Keratinocyte (primary cell): ENCODE data around the gene AMN. TPM values are rescaled to one million over a fixed set of nuclear protein-coding genes. Genes with fewer than 3 reads are reported as not detected.

Experiments
- DNase-seq: peaks from one replicate; pipeline ENCODE4 v3.0.0-alpha.2; 2011; ENCODE audit warnings: low read depth, missing footprints, low spot score
- FAIRE-seq: peaks from 2 replicates; lab custom pipeline; 2011; peaks lifted over from hg19 to GRCh38; lab: Jason Lieb, UNC
- H2AFZ ChIP-seq: 2 replicates; pipeline ENCODE4 v1.6.0; 2012; ENCODE audit warnings: low read length, control low read depth, inconsistent platforms; ENCODE audit not compliant: control insufficient read depth
- H3K27ac ChIP-seq: 2 replicates; pipeline ENCODE4 v1.5.1; 2011; ENCODE audit warnings: low read length; ENCODE audit not compliant: control insufficient read depth, insufficient read depth
- H3K27me3 ChIP-seq: 3 replicates; pipeline ENCODE4 v1.6.0; 2011; ENCODE audit warnings: low read length; ENCODE audit not compliant: control insufficient read depth, insufficient read depth; ENCODE audit errors: extremely low read depth
- H3K36me3 ChIP-seq, 2 experiments: 2 replicates in 1 of 2; 3 replicates in 1 of 2; pipeline ENCODE4 v1.5.1; 2011; ENCODE audit warnings: low read length in 2 of 2, mild to moderate bottlenecking in 1 of 2; ENCODE audit not compliant: control insufficient read depth in 2 of 2, insufficient read depth in 2 of 2; ENCODE audit errors: extremely low read depth in 1 of 2
- H3K4me1 ChIP-seq: 3 replicates; pipeline ENCODE4 v1.5.1; 2011; ENCODE audit warnings: low read length; ENCODE audit not compliant: control insufficient read depth, insufficient read depth; ENCODE audit errors: extremely low read depth
- H3K4me2 ChIP-seq: 3 replicates; pipeline ENCODE4 v1.6.0; 2011; ENCODE audit warnings: low read depth, low read length; ENCODE audit not compliant: control insufficient read depth, insufficient read depth; ENCODE audit errors: extremely low read depth
- H3K4me3 ChIP-seq, 3 experiments: fragments of 200-600 bp in 1 of 3; sonication (generic) in 1 of 3; 2 replicates in 2 of 3; 3 replicates in 1 of 3; pipeline ENCODE4 v1.5.1; 2011 to 2016; ENCODE audit warnings: low read length in 3 of 3, mild to moderate bottlenecking in 3 of 3, control low read depth in 2 of 3, inconsistent platforms in 1 of 3, low read depth in 1 of 3, mixed read lengths in 1 of 3, mixed run types in 1 of 3, moderate library complexity in 1 of 3; ENCODE audit not compliant: control insufficient read depth in 2 of 3, insufficient read depth in 2 of 3; ENCODE audit errors: extremely low read depth in 1 of 3
- H3K79me2 ChIP-seq: 2 replicates; pipeline ENCODE4 v1.6.0; 2012; ENCODE audit warnings: low read length; ENCODE audit not compliant: control insufficient read depth, insufficient read depth
- H3K9ac ChIP-seq: 3 replicates; pipeline ENCODE4 v1.6.0; 2011; ENCODE audit warnings: low read length; ENCODE audit not compliant: control insufficient read depth, insufficient read depth; ENCODE audit errors: extremely low read depth
- H3K9me1 ChIP-seq: 3 replicates; pipeline ENCODE4 v1.6.0; 2011; ENCODE audit warnings: low read length; ENCODE audit not compliant: control insufficient read depth, insufficient read depth; ENCODE audit errors: extremely low read depth
- H3K9me3 ChIP-seq: 2 replicates; pipeline ENCODE4 v1.5.1; 2012; ENCODE audit warnings: low read depth, low read length; ENCODE audit not compliant: control insufficient read depth
- H4K20me1 ChIP-seq: 3 replicates; pipeline ENCODE4 v1.6.0; 2011; ENCODE audit warnings: low read length; ENCODE audit not compliant: control insufficient read depth, insufficient read depth; ENCODE audit errors: extremely low read depth
- EZH2 ChIP-seq: IDR thresholded peaks from one replicate; pipeline ENCODE4 v1.6.1; 2012; ENCODE audit warnings: inconsistent platforms, mild to moderate bottlenecking, low read length, moderate library complexity
- dilution Hi-C: fragments of 300-500 bp; cut with MboI; formaldehyde crosslinking; loops from one replicate; pipeline ENCODE4 v1.7.0; 2020; ENCODE audit warnings: low sequenced_read_pairs; ENCODE audit not compliant: extremely low pct_ligation_motif_present
- polyA plus RNA-seq, 5 experiments: library from polyadenylated mRNA; depleted of rRNA in 3 of 5; stranded (reverse) in 3 of 5; stranded (forward) in 1 of 5; unstranded in 1 of 5; fragments of >200 nt; gene quantifications; 1 replicate in 1 of 5; 2 replicates in 3 of 5; 3 replicates in 1 of 5; pipeline versions ENCODE4 v1.2.1 to v1.2.3, GENCODE V29; 2011 to 2012; ENCODE audit warnings: missing spikeins in 2 of 5, low read depth in 1 of 5, low replicate concordance in 1 of 5
- TF ChIP-seq, protein P1 (sequence below), 3 experiments: IDR thresholded peaks in 1 of 3; conservative IDR thresholded peaks in 1 of 3; optimal IDR thresholded peaks in 1 of 3; 2 replicates in 2 of 3; 3 replicates in 1 of 3; pipeline versions ENCODE3 to v1.5.1; 2011; ENCODE audit warnings: low read length in 3 of 3, mild to moderate bottlenecking in 3 of 3, moderate library complexity in 2 of 3, control low read depth in 1 of 3, inconsistent platforms in 1 of 3; ENCODE audit not compliant: insufficient read depth in 2 of 3; ENCODE audit errors: extremely low read depth in 1 of 3

AMN gene
- polyA plus RNA-seq, 1 donor (not counting 4 experiments of a cell fraction or from before 2014, with no cell fraction given): 0.22 TPM

DNA sequence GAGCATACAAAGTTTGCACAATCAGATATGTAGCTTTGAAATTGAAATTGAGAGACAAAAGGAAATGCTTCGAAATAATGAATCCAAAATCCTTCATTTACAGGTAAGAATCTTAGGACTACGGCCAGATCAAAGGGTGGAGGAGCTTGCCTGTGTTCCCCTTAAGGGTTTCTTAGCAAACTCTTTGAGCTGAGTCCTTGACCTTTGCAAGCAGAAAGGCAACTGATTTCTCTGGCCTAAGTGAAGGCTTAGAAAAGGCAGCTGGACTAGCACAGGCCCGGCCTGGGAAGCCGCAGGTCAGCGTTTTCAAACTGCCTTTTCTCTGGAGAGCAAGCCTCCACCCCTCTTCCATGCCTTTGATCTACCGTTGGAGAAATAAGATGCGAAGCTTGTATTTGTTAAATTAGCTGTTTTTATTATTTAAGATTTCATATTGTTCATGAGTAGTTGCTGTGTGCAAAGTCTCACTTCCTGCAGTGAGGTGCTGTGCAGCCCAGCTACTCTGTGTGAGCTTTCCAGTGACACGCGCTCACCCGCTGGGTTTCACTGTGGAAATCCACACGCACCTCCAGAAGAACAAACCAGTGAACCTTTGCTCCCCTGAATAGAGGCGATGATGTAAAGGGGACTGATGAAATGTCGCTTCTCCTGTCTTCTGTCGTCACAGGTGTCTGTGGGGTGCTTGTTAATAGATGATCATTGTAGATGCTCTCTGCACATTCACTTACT is 25.0 kb upstream of the AMN start:
- no peak for DNase-seq
- Histone ChIP-seq H3K4me1 (no peaks in the 10 kb centered on the region), H3K27me3 (no peaks in the 10 kb centered on the region), H3K79me2 (no peaks in the 10 kb centered on the region), H3K4me2 (no peak overlapping the region), H2AFZ (no peak overlapping the region), H3K36me3 (peaks cover 0 to 14% of the 10 kb centered on the region in 2 experiments), H3K4me3 (no peak overlapping the region), H3K9me1 (no peaks in the 10 kb centered on the region), H3K9me3 (no peaks in the 10 kb centered on the region), H3K27ac (no peak overlapping the region), H3K9ac (no peak overlapping the region), H4K20me1 (no peaks in the 10 kb centered on the region)
- dilution Hi-C loops: no loop called here
- no peak for TF ChIP-seq EZH2
- TF ChIP-seq, protein P1, sequence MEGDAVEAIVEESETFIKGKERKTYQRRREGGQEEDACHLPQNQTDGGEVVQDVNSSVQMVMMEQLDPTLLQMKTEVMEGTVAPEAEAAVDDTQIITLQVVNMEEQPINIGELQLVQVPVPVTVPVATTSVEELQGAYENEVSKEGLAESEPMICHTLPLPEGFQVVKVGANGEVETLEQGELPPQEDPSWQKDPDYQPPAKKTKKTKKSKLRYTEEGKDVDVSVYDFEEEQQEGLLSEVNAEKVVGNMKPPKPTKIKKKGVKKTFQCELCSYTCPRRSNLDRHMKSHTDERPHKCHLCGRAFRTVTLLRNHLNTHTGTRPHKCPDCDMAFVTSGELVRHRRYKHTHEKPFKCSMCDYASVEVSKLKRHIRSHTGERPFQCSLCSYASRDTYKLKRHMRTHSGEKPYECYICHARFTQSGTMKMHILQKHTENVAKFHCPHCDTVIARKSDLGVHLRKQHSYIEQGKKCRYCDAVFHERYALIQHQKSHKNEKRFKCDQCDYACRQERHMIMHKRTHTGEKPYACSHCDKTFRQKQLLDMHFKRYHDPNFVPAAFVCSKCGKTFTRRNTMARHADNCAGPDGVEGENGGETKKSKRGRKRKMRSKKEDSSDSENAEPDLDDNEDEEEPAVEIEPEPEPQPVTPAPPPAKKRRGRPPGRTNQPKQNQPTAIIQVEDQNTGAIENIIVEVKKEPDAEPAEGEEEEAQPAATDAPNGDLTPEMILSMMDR (optimal IDR thresholded peaks at IDR 0.05 in 1 of 3, IDR thresholded peaks at IDR 0.05 in 1 of 3, conservative IDR thresholded peaks at IDR 0.05 in 1 of 3; ENCODE audit: extremely low read depth in 1 of 3, insufficient read depth in 2 of 3, low read length in 3 of 3): no peak
- FAIRE-seq: no peak

DNA sequence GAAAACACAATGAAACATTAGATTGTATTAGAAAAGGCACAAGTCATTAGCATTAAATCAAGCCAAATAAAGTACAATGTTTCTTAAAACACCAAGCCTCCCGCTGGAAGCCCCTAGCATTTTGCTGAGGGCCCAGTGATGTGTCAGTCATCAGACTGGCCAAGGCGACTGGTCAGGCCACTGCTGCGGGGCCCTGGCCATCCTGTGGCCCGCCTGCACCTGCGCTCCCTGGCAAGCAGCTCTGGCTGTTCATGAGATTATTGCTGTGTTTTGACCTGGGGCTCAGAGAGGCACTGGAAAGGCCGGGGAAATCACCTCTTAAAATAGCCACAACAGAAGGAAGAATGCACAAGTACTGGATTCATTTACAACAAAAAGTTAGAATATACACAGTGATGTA is 24.2 kb upstream of the AMN start:
- Histone ChIP-seq H3K9ac (no peak overlapping the region), H2AFZ (no peak overlapping the region), H3K36me3 (peaks cover 4 to 15% of the 10 kb centered on the region in 2 experiments), H3K4me3 (no peak overlapping the region), H3K27me3 (no peaks in the 10 kb centered on the region), H3K9me1 (no peaks in the 10 kb centered on the region), H4K20me1 (no peaks in the 10 kb centered on the region), H3K4me2 (no peak overlapping the region), H3K4me1 (no peaks in the 10 kb centered on the region), H3K9me3 (no peaks in the 10 kb centered on the region), H3K79me2 (no peaks in the 10 kb centered on the region), H3K27ac (no peak overlapping the region)
- FAIRE-seq (no peak), DNase-seq (no peak)
- TF ChIP-seq, protein P1 (optimal IDR thresholded peaks at IDR 0.05 in 1 of 3, IDR thresholded peaks at IDR 0.05 in 1 of 3, conservative IDR thresholded peaks at IDR 0.05 in 1 of 3; ENCODE audit: extremely low read depth in 1 of 3, insufficient read depth in 2 of 3, low read length in 3 of 3): no peak
- no peak for TF ChIP-seq EZH2
- dilution Hi-C loops: no loop called here
